Measurements from ENCODE around the gene AGBL2. TPM values are rescaled to one million over a fixed set of nuclear protein-coding genes. Genes with fewer than 3 reads are reported as not detected.

The AGBL2 gene
- total RNA-seq, 1 experiment from 2014 or later = 3.0 TPM

DNA sequence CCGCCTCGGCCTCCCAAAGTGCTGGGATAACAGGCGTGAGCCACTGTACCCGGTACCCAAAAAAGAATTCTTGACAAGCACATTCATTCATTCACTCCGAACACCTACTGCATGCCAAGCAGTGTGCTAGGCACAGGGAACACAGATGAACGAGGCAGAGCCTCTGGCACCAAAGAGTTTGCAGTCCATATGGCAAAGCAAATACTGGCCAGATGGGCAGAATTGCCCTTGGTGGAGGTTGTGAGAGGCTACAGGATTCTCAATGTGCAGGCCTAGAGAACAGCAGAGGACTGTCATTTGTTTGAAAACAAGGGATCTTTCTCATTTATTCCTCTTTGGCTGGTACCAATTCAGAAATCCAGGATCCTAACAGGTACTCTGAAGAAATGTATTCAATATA, 45.3 kb downstream of the AGBL2 start:
- Histone ChIP-seq H3K14ac (ENCODE audit: insufficient read depth, low read length) (no peak overlapping the region), H4K8ac (replicated peaks; ENCODE audit: insufficient read length, low read depth, low read length) (no peak overlapping the region), H2BK20ac (ENCODE audit: low read depth, low read length, poor library complexity, severe bottlenecking) (no peak overlapping the region), H3K9ac (ENCODE audit: extremely low read depth, insufficient read length, low read length) (no peak overlapping the region), H3K4me2 (ENCODE audit: insufficient read depth, insufficient read length, low read length) (no peak overlapping the region), H3K56ac (ENCODE audit: insufficient read length, low read depth, low read length) (no peak overlapping the region), H3K27me3 (ENCODE audit: insufficient read depth, low read length) (no peaks in the 10 kb centered on the region), H3K27ac (ENCODE audit: insufficient read length, low read depth, low read length) (no peak overlapping the region), H2AK5ac (ENCODE audit: insufficient read length, low read length) (no peak overlapping the region), H3K4ac (ENCODE audit: low read depth, low read length) (no peak overlapping the region), H2BK15ac (ENCODE audit: low read depth, low read length) (no peak overlapping the region), H2BK120ac (ENCODE audit: low read depth, low read length, poor library complexity, severe bottlenecking) (no peak overlapping the region), H3K23me2 (ENCODE audit: insufficient read length, low read depth, low read length, poor library complexity, severe bottlenecking) (no peaks in the 10 kb centered on the region), H4K91ac (ENCODE audit: insufficient read length, low read depth, low read length) (no peak overlapping the region), H3K18ac (ENCODE audit: insufficient read length, low read depth, low read length) (no peak overlapping the region), H2BK5ac (ENCODE audit: insufficient read length, low read length) (no peak overlapping the region), H3K23ac (ENCODE audit: insufficient read length, low read depth, low read length) (no peak overlapping the region), H2BK12ac (ENCODE audit: insufficient read length, low read depth, low read length) (no peak overlapping the region), H3T11ph (ENCODE audit: low read length) (no peak overlapping the region), H4K20me1 (ENCODE audit: control insufficient read depth, insufficient read depth, insufficient read length) (no peaks in the 10 kb centered on the region), H3K79me2 (ENCODE audit: insufficient read depth, low read length) (no peaks in the 10 kb centered on the region), H3K4me1 (ENCODE audit: insufficient read depth, low read length) (no peaks in the 10 kb centered on the region), H4K5ac (ENCODE audit: insufficient read length, low read depth, low read length) (no peak overlapping the region), H3K79me1 (ENCODE audit: insufficient read depth, low read depth, low read length, poor library complexity, severe bottlenecking) (no peaks in the 10 kb centered on the region), H2AFZ (ENCODE audit: low read length) (no peak overlapping the region), H3K9me3 (ENCODE audit: control insufficient read depth, low read depth, low read length) (no peaks in the 10 kb centered on the region)
- H3K27me3 Mint-ChIP-seq (ENCODE audit: low read depth) = no peaks in the 10 kb centered on the region; the same call in 1 of the 2 replicates
- no peaks in the 10 kb centered on the region for H3K4me1 Mint-ChIP-seq
- H3K36me3 Mint-ChIP-seq (ENCODE audit: insufficient read depth in 1 of 3, low read depth in 3 of 3) = no peaks in the 10 kb centered on the region
- TF ChIP-seq, protein P1, sequence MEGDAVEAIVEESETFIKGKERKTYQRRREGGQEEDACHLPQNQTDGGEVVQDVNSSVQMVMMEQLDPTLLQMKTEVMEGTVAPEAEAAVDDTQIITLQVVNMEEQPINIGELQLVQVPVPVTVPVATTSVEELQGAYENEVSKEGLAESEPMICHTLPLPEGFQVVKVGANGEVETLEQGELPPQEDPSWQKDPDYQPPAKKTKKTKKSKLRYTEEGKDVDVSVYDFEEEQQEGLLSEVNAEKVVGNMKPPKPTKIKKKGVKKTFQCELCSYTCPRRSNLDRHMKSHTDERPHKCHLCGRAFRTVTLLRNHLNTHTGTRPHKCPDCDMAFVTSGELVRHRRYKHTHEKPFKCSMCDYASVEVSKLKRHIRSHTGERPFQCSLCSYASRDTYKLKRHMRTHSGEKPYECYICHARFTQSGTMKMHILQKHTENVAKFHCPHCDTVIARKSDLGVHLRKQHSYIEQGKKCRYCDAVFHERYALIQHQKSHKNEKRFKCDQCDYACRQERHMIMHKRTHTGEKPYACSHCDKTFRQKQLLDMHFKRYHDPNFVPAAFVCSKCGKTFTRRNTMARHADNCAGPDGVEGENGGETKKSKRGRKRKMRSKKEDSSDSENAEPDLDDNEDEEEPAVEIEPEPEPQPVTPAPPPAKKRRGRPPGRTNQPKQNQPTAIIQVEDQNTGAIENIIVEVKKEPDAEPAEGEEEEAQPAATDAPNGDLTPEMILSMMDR (conservative IDR thresholded peaks at IDR 0.05) = no peak
- no peak overlapping the region for H3K4me3 Mint-ChIP-seq
- H3K9me3 Mint-ChIP-seq = no peaks in the 10 kb centered on the region
- DNase-seq = no peak
- no peak overlapping the region for H3K27ac Mint-ChIP-seq
- no CpG with 5 or more reads among the region's 6 CpGs for WGBS (ENCODE audit: extremely low coverage, insufficient read length, low lambda C conversion rate)

Data from H9 (cell line).